Effector memory CD4-positive, alpha-beta T cell (primary cell): ENCODE results near the gene PLXNA4.

Source experiments
- DNase-seq, 3 donors: peaks; one replicate each; pipeline ENCODE4 v3.0.0-alpha.2; 2020
- H3K27ac ChIP-seq: 2 replicates; pipeline ENCODE4 v1.7.0; 2013; ENCODE audit warnings: mild to moderate bottlenecking, low read length, moderate library complexity; ENCODE audit not compliant: insufficient read depth, poor library complexity, severe bottlenecking
- H3K27me3 ChIP-seq: replicated peaks from 2 replicates; pipeline ENCODE4 v1.7.0; 2013; ENCODE audit warnings: mild to moderate bottlenecking, low read length; ENCODE audit not compliant: insufficient read depth, control insufficient read depth, poor library complexity, severe bottlenecking
- H3K36me3 ChIP-seq: 2 replicates; pipeline ENCODE4 v1.7.0; 2013; ENCODE audit warnings: mild to moderate bottlenecking, low read length, moderate library complexity; ENCODE audit not compliant: control insufficient read depth, insufficient read depth
- H3K4me1 ChIP-seq: 2 replicates; pipeline ENCODE4 v1.7.0; 2013; ENCODE audit warnings: low read length, mild to moderate bottlenecking; ENCODE audit not compliant: control insufficient read depth, insufficient read depth, poor library complexity, severe bottlenecking
- H3K4me3 ChIP-seq: 2 replicates; pipeline ENCODE4 v1.7.0; 2013; ENCODE audit warnings: low read length, low read depth, mild to moderate bottlenecking; ENCODE audit not compliant: insufficient read depth, poor library complexity, severe bottlenecking
- H3K9me3 ChIP-seq: 2 replicates; pipeline ENCODE4 v1.7.0; 2013; ENCODE audit warnings: mild to moderate bottlenecking, low read length, moderate library complexity; ENCODE audit not compliant: control insufficient read depth

The PLXNA4 gene

GRCh38 chr7:132429181-132429580 lies 147.1 kb downstream of the PLXNA4 start:
- Histone ChIP-seq H3K9me3 (no peaks in the 10 kb centered on the region), H3K27me3 (no peaks in the 10 kb centered on the region), H3K27ac (no peak overlapping the region), H3K36me3 (no peaks in the 10 kb centered on the region), H3K4me3 (no peak overlapping the region), H3K4me1 (peaks cover 30% of the 10 kb centered on the region)
- DNase-seq, result no peak

GRCh38 chr7:132428247-132428919 lies 147.9 kb downstream of the PLXNA4 start:
- DNase-seq, result no peak
- Histone ChIP-seq H3K4me1 (peaks cover 22% of the 10 kb centered on the region), H3K36me3 (no peaks in the 10 kb centered on the region), H3K27ac (no peak overlapping the region), H3K27me3 (no peaks in the 10 kb centered on the region), H3K4me3 (no peak overlapping the region), H3K9me3 (no peaks in the 10 kb centered on the region)

DNA sequence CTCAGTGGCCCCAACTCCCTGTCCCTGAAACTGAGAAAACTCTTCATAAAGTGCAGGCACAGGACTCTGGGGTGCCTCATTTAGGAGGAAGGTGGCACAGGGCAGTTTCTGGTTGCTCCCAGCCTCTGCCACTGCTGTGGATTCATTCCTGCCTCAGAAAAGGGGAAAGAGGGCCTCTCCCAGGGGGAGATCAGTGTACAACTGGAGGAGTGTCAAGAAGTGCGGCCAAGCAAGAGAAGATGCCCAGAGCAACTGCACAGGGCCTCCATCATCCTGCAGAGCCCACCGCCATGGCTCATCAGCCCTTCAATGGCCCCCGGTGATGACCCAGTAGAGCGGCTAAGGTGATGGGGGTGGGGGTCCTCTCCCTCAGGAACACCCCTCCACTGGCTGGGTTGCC lies 150.3 kb downstream of the PLXNA4 start:
- peaks cover 4% of the 10 kb centered on the region for H3K4me1 ChIP-seq
- H3K27ac ChIP-seq, result no peak overlapping the region
- no peaks in the 10 kb centered on the region for H3K27me3 ChIP-seq
- H3K9me3 ChIP-seq, result no peaks in the 10 kb centered on the region
- no peaks in the 10 kb centered on the region for H3K36me3 ChIP-seq
- DNase-seq, result no peak
- H3K4me3 ChIP-seq, result no peak overlapping the region

DNA sequence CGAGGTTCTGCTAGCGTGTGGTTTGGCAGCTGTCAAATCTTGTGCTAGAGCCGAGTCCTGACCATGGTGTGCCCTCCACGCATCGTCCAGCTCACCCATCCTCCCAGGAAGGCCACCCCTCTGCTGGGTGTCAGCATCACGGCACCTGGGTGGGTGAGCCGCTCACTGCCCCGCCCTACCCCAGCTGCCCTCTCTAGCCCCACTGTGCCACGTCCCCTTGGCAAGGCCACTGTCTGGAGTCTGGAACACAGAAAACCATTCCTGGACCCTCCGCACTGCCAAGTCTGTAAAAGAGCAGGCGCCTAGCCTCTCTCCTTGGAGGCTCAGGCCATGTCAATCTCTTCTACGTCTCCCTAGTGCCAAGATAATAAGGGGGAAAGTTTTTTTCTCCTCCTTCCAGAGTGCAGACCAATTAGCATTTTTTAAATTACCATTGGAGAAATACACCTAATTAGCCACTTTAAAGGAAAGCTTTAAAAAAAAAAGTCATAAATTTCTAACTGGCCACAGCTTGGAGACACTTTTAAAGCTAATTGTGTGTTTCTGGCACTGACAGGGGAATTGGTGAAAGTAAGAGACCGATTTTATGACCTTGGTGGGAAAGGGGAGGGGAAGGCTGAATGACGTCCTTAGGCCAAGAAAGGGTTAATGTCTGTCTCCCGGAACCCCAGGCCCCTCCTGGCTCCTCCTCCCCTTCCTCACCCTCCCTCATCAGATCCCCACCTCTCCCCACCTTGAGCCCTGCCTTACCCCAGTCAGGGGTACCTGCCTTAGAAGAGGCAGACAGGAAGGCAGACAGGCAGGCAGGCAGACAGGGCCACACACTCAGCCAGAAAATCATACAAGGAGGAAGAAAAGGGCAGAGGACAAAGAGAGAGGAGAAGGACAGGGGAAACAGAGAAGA lies 151.2 kb downstream of the PLXNA4 start:
- no peak for DNase-seq
- Histone ChIP-seq H3K27ac (no peak overlapping the region), H3K4me1 (peaks cover 4% of the 10 kb centered on the region), H3K36me3 (no peaks in the 10 kb centered on the region), H3K4me3 (no peak overlapping the region), H3K9me3 (no peaks in the 10 kb centered on the region), H3K27me3 (no peaks in the 10 kb centered on the region)

DNA sequence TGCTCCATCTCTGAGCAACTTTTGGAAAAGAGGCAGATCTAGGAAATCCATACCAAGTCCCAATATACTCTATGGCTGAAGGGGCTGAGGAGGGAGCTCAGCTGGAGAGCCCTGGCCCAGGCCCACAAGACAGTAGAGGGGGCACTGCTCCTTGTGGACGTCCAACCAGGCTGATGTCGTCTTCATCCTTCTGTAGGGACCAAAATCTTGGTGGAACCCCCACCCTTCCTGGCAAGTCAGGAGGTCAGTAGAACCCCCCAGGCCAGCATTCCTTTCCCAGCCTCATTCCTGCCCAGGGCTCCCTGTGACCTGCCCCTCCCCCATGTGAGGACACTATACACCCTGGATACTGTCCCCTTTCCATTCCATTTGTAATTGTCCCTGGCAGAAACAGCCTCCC lies 152.0 kb downstream of the PLXNA4 start:
- H3K4me3 ChIP-seq, result no peak overlapping the region
- H3K27ac ChIP-seq, result no peak overlapping the region
- no peak for DNase-seq
- no peaks in the 10 kb centered on the region for H3K9me3 ChIP-seq
- no peaks in the 10 kb centered on the region for H3K27me3 ChIP-seq
- peaks cover 4% of the 10 kb centered on the region for H3K4me1 ChIP-seq
- H3K36me3 ChIP-seq, result no peaks in the 10 kb centered on the region

GRCh38 chr7:132423594-132424200 lies 152.6 kb downstream of the PLXNA4 start:
- Histone ChIP-seq H3K4me1 (peaks cover 4% of the 10 kb centered on the region), H3K36me3 (no peaks in the 10 kb centered on the region), H3K27me3 (no peaks in the 10 kb centered on the region), H3K9me3 (no peaks in the 10 kb centered on the region), H3K4me3 (no peak overlapping the region), H3K27ac (no peak overlapping the region)
- no peak for DNase-seq

DNA sequence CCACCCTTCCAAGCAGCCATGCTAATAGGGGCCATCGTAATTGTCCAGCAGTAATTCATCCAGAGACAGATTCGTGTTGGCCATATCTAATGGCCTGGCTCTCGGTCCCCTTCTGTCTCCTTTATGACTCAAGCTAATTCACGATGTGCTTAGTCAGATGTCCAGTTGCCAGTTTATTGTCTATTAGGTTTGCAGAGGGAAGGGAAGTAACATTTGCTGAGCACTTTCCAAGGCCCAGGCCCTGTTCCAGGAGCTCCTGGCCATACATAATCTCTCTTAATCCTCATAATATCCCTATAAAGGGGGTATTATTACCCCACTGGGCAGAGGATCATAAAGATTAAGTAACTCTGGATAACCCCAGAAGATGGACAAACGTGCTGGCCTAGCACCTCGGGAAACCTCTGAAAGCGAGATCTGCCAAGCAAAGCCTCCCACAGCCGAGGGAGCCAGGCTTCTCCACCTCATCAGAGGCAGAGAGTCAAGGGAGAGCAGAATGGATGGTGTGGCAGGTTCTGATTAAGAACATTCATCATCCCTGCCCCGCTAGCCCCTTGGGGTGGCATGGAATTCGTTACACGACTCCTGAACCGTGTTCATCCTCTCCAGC lies 153.7 kb downstream of the PLXNA4 start:
- Histone ChIP-seq H3K36me3 (no peaks in the 10 kb centered on the region), H3K9me3 (no peaks in the 10 kb centered on the region), H3K27ac (no peak overlapping the region), H3K27me3 (no peaks in the 10 kb centered on the region), H3K4me1 (peaks cover 4% of the 10 kb centered on the region), H3K4me3 (no peak overlapping the region)
- DNase-seq, result no peak

DNA sequence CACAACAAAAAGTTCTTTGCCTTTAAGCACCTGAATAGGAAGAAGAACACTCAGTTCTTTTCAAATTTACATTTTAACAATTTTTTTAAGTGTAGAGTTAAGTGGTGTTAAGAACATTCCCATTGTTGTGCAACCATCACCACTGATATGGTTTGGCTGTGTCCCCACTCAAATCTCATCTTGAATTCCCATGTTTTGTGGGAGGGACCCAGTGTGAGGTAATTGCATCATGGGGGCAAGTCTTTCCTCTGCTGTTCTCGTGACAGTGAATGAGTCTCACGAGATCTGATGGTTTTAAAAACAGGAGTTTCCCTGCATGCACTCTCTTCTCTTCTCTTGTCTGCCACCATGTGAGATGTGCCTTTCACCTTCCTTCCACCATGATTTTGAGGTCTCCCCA lies 155.7 kb downstream of the PLXNA4 start:
- H3K9me3 ChIP-seq, result no peaks in the 10 kb centered on the region
- no peak overlapping the region for H3K27ac ChIP-seq
- no peaks in the 10 kb centered on the region for H3K27me3 ChIP-seq
- DNase-seq, result no peak
- no peak overlapping the region for H3K4me3 ChIP-seq
- H3K4me1 ChIP-seq, result peaks cover 2% of the 10 kb centered on the region
- H3K36me3 ChIP-seq, result no peaks in the 10 kb centered on the region

- Histone ChIP-seq H3K4me3 (no peak overlapping the region), H3K27me3 (no peaks in the 10 kb centered on the region), H3K9me3 (no peaks in the 10 kb centered on the region), H3K27ac (no peak overlapping the region), H3K4me1 (no peaks in the 10 kb centered on the region), H3K36me3 (no peaks in the 10 kb centered on the region)
- no peak for DNase-seq
Observed at GRCh38 chr7:132419542-132419941, 156.7 kb downstream of the PLXNA4 start.
